Endothelial cell of umbilical vein (primary cell): ENCODE measurements around the gene CSF3. TPM values are rescaled to one million over a fixed set of nuclear protein-coding genes. Genes with fewer than 3 reads are reported as not detected.

Experiments used
- BruUV-seq: library from RNA; stranded (reverse); fragments of 400-500 nt; replicated peaks from 2 replicates; lab custom pipeline; 2021; lab: Mats Ljungman, UMichigan
- CTCF ChIA-PET: fragments of 300-600, 350-600 bp; sonication (Branson Sonifier 250); formaldehyde crosslinking; loops from one replicate; lab custom pipeline; 2021; ENCODE audit warnings: antibody characterized with exemption, inconsistent platforms; lab: Charles Lee
- POLR2A ChIA-PET: fragments of 300-600, 350-600 bp; sonication (Branson Sonifier 250); formaldehyde crosslinking; loops from one replicate; lab custom pipeline; 2021; ENCODE audit warnings: antibody characterized with exemption, inconsistent platforms; lab: Charles Lee
- DNase-seq: peaks from one replicate; pipeline ENCODE4 v3.0.0-alpha.2; 2011; ENCODE audit warnings: low read depth, low spot score
- FAIRE-seq: peaks from 2 replicates; lab custom pipeline; 2011; peaks lifted over from hg19 to GRCh38; lab: Jason Lieb, UNC
- H2AFZ ChIP-seq: 2 replicates; pipeline ENCODE4 v1.6.0; 2012; ENCODE audit warnings: low read depth, low read length, control low read depth, inconsistent platforms
- H3K27ac ChIP-seq: 2 replicates; pipeline ENCODE4 v1.5.1; 2011; ENCODE audit warnings: low read depth, mild to moderate bottlenecking, control low read depth, low read length, moderate library complexity; ENCODE audit not compliant: insufficient read depth
- H3K27me3 ChIP-seq, 2 experiments: 2 replicates each; pipeline versions ENCODE4 v1.6.0 to v1.6.1; 2011; ENCODE audit warnings: low read length in 2 of 2, mixed read lengths in 1 of 2; ENCODE audit not compliant: control insufficient read depth in 2 of 2, insufficient read depth in 2 of 2
- H3K36me3 ChIP-seq, 2 experiments: 2 replicates in 1 of 2; 3 replicates in 1 of 2; pipeline ENCODE4 v1.5.1; 2011; ENCODE audit warnings: low read length in 2 of 2, mild to moderate bottlenecking in 1 of 2, moderate library complexity in 1 of 2; ENCODE audit not compliant: control insufficient read depth in 2 of 2, insufficient read depth in 2 of 2; ENCODE audit errors: extremely low read depth in 1 of 2
- H3K4me1 ChIP-seq: 3 replicates; pipeline ENCODE4 v1.5.1; 2011; ENCODE audit warnings: mild to moderate bottlenecking, low read length; ENCODE audit not compliant: control insufficient read depth, insufficient read depth; ENCODE audit errors: extremely low read depth
- H3K4me2 ChIP-seq: 2 replicates; pipeline ENCODE4 v1.6.1; 2011; ENCODE audit warnings: low read length, control low read depth, mixed read lengths; ENCODE audit not compliant: insufficient read depth
- H3K4me3 ChIP-seq, 3 experiments: fragments of 200-600 bp in 1 of 3; sonication (generic), shearing (Covaris generic) in 1 of 3; replicated peaks in 1 of 3; 2 replicates each; pipeline ENCODE4 v1.5.1; 2011 to 2016; ENCODE audit warnings: control low read depth in 3 of 3, low read length in 3 of 3, mild to moderate bottlenecking in 2 of 3, inconsistent platforms in 1 of 3, low read depth in 1 of 3, moderate library complexity in 1 of 3; ENCODE audit not compliant: insufficient read depth in 1 of 3
- H3K79me2 ChIP-seq: 2 replicates; pipeline ENCODE4 v1.6.0; 2012; ENCODE audit warnings: low read length, inconsistent platforms; ENCODE audit not compliant: control insufficient read depth, insufficient read depth
- H3K9ac ChIP-seq: replicated peaks from 2 replicates; pipeline ENCODE3; 2011; ENCODE audit warnings: low read length, control low read depth; ENCODE audit not compliant: insufficient read depth; ENCODE audit errors: extremely low read depth
- H3K9me1 ChIP-seq: replicated peaks from 3 replicates; pipeline ENCODE4 v1.6.0; 2011; ENCODE audit warnings: mild to moderate bottlenecking, low read length; ENCODE audit not compliant: control insufficient read depth, insufficient read depth; ENCODE audit errors: extremely low read depth
- H3K9me3 ChIP-seq: replicated peaks from 2 replicates; pipeline ENCODE4 v1.5.1; 2012; ENCODE audit warnings: low read length, inconsistent platforms; ENCODE audit not compliant: control insufficient read depth, insufficient read depth
- H4K20me1 ChIP-seq: replicated peaks from 2 replicates; pipeline ENCODE3; 2011; ENCODE audit warnings: mild to moderate bottlenecking, low read length; ENCODE audit not compliant: control insufficient read depth, insufficient read depth; ENCODE audit errors: extremely low read depth
- CTCF ChIP-seq, 2 donors: IDR thresholded peaks; 1 replicate in 1 of 2; 2 replicates in 1 of 2; pipeline ENCODE4 v1.5.1; 2011; ENCODE audit warnings: low read length in 2 of 2, mild to moderate bottlenecking in 2 of 2, moderate library complexity in 2 of 2, control low read depth in 1 of 2, inconsistent platforms in 1 of 2, low read depth in 1 of 2; ENCODE audit not compliant: insufficient read depth in 1 of 2; ENCODE audit errors: extremely low read depth in 1 of 2
- EZH2 ChIP-seq: IDR thresholded peaks from 2 replicates; pipeline ENCODE4 v1.6.1; 2012; ENCODE audit warnings: borderline replicate concordance, low read depth, mild to moderate bottlenecking, moderate library complexity, low read length, inconsistent platforms; ENCODE audit not compliant: severe bottlenecking
- FOS ChIP-seq: IDR thresholded peaks from 2 replicates; pipeline ENCODE4 v1.6.1; 2011; ENCODE audit warnings: mild to moderate bottlenecking, low read length, moderate library complexity, borderline replicate concordance; ENCODE audit not compliant: insufficient read depth
- GATA2 ChIP-seq: IDR thresholded peaks from 2 replicates; pipeline ENCODE4 v1.7.0; 2011; ENCODE audit warnings: low read depth, mild to moderate bottlenecking, moderate library complexity, mixed read lengths, low read length; ENCODE audit not compliant: insufficient read length, insufficient read depth
- JUN ChIP-seq: IDR thresholded peaks from 2 replicates; pipeline ENCODE4 v1.6.1; 2011; ENCODE audit warnings: borderline replicate concordance, low read depth; ENCODE audit not compliant: insufficient read length, insufficient read depth
- MYC ChIP-seq: IDR thresholded peaks from one replicate; pipeline ENCODE4 v1.6.1; 2011; ENCODE audit warnings: mild to moderate bottlenecking, low read depth, low read length
- POLR2A ChIP-seq: IDR thresholded peaks from 2 replicates; pipeline ENCODE4 v1.6.1; 2012; ENCODE audit warnings: low read depth, mild to moderate bottlenecking, control low read depth, low read length
- POLR2AphosphoS5 ChIP-seq: IDR thresholded peaks from 2 replicates; pipeline ENCODE4 v1.6.1; 2012; ENCODE audit warnings: low read depth, mild to moderate bottlenecking, control low read depth, low read length, moderate library complexity; ENCODE audit not compliant: insufficient read depth
- dilution Hi-C: fragments of 300-500 bp; cut with MboI; formaldehyde crosslinking; loops from one replicate; pipeline ENCODE4 v1.15.0; 2019; ENCODE audit warnings: low sequenced_read_pairs; ENCODE audit not compliant: extremely low pct_ligation_motif_present
- intact Hi-C: fragments of 100-400 bp; cut with micrococcal nuclease; formaldehyde crosslinking; loops from one replicate; pipeline ENCODE4 v1.10.0; 2022
- polyA plus RNA-seq, 4 experiments: library from polyadenylated mRNA; depleted of rRNA in 3 of 4; stranded (reverse) in 3 of 4; unstranded in 1 of 4; fragments of >200 nt; gene quantifications; 2 replicates each; pipeline versions ENCODE4 v1.2.1 to v1.2.3, GENCODE V29; 2011 to 2012; ENCODE audit warnings: missing spikeins in 1 of 4
- total RNA-seq: library from RNA; stranded (reverse); gene quantifications from 2 replicates; pipeline ENCODE4 v1.2.3, GENCODE V29; 2021
- TF ChIP-seq, protein P1 (sequence below): IDR thresholded peaks from 2 replicates; pipeline ENCODE4 v1.6.1; 2011; ENCODE audit not compliant: insufficient read depth, insufficient read length

Gene CSF3
- total and polyA plus RNA-seq, 2 donors (not counting 3 experiments of a cell fraction or from before 2014, with no cell fraction given): 1.0 to 2.9 TPM

- ChIA-PET POLR2A (no interaction called here), CTCF (interaction anchor here (0.6 to 6.5 kb wide), 2 partner anchors 10 to 16 kb away, joined by 5 to 35 read pairs; no protein-coding TSS in a partner anchor)
- Histone ChIP-seq H3K9me3 (no peaks in the 10 kb centered on the region), H2AFZ (no peak overlapping the region), H3K4me2 (no peak overlapping the region), H4K20me1 (no peaks in the 10 kb centered on the region), H3K4me3 (no peak overlapping the region), H3K27me3 (peaks cover 21 to 36% of the 10 kb centered on the region in 2 experiments), H3K27ac (no peak overlapping the region), H3K9ac (no peak overlapping the region), H3K36me3 (no peaks in the 10 kb centered on the region), H3K79me2 (no peaks in the 10 kb centered on the region), H3K9me1 (no peaks in the 10 kb centered on the region), H3K4me1 (no peaks in the 10 kb centered on the region)
- FAIRE-seq (no peak), DNase-seq (no peak)
- TF ChIP-seq POLR2AphosphoS5: no peak
- TF ChIP-seq JUN: no peak
- TF ChIP-seq MYC: no peak
- TF ChIP-seq GATA2: no peak
- TF ChIP-seq POLR2A: no peak
- no peak for TF ChIP-seq CTCF (IDR thresholded peaks at IDR 0.05; ENCODE audit: extremely low read depth in 1 of 2, insufficient read depth in 1 of 2, low read depth in 1 of 2, low read length in 2 of 2)
- TF ChIP-seq, protein P1, sequence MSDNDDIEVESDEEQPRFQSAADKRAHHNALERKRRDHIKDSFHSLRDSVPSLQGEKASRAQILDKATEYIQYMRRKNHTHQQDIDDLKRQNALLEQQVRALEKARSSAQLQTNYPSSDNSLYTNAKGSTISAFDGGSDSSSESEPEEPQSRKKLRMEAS: no peak
- no peak for TF ChIP-seq FOS
- TF ChIP-seq EZH2: no peak
- no TSS peak for BruUV-seq
- dilution Hi-C loops: no loop called here
- intact Hi-C loops: no loop called here
Observed at GRCh38 chr17:39974433-39974832, 40.8 kb upstream of the CSF3 start.
